Endothelial cell of umbilical vein (primary cell): ENCODE data around the gene SPOCD1.

Experiments used
- EZH2 ChIP-seq: IDR thresholded peaks from 2 replicates; pipeline ENCODE4 v1.6.1; 2012; ENCODE audit warnings: borderline replicate concordance, low read depth, mild to moderate bottlenecking, moderate library complexity, low read length, inconsistent platforms; ENCODE audit not compliant: severe bottlenecking
- POLR2AphosphoS5 ChIP-seq: IDR thresholded peaks from 2 replicates; pipeline ENCODE4 v1.6.1; 2012; ENCODE audit warnings: low read depth, mild to moderate bottlenecking, control low read depth, low read length, moderate library complexity; ENCODE audit not compliant: insufficient read depth
- TF ChIP-seq, protein P1 (sequence below): IDR thresholded peaks from 2 replicates; pipeline ENCODE4 v1.6.1; 2011; ENCODE audit not compliant: insufficient read depth, insufficient read length

DNA sequence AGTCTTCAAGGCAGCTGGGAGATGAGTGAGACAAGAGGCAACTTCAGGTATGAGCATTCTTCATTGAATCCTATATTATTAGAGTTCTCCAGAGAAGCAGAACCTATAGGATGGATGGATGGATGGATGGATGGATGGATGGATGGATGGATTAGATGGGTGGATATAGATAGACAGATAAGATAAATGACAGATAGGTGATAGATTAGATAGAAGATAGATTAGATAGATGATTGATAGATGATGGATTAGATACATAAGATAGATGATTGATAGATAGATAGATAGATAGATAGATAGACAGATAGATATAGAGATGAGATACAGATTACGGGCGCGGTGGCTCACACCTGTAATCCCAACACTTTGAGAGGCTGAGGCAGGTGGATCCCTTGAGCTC, 43.2 kb upstream of the SPOCD1 start:
- TF ChIP-seq EZH2 (no peak), POLR2AphosphoS5 (no peak)
- TF ChIP-seq, protein P1, sequence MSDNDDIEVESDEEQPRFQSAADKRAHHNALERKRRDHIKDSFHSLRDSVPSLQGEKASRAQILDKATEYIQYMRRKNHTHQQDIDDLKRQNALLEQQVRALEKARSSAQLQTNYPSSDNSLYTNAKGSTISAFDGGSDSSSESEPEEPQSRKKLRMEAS = no peak
